ENCODE results near the gene HPCA.

GRCh38 chr1:32858791-32859190 lies 27.5 kb upstream of the HPCA start:
- TF ChIP-seq FOS (IDR thresholded peaks at IDR 0.05; ENCODE audit: borderline replicate concordance, insufficient read depth, low read length) (no peak), CTCF (IDR thresholded peaks at IDR 0.05; ENCODE audit: extremely low read depth in 1 of 2, insufficient read depth in 1 of 2, low read depth in 1 of 2, low read length in 2 of 2) (no peak)

Data from endothelial cell of umbilical vein (primary cell).